Activated CD4-positive, alpha-beta memory T cell treated with anti-CD3 and anti-CD28 coated beads, Interleukin-2, amount 10 ng/mL, durations not matched to agents 7 days and 5 days (primary cell): ENCODE measurements around the gene CLTA. TPM values are rescaled to one million over a fixed set of nuclear protein-coding genes. Genes with fewer than 3 reads are reported as not detected.

Experiments
- CTCF ChIA-PET: fragments of 350-600 bp; sonication (Branson Sonifier 250); formaldehyde crosslinking; loops from one replicate; lab custom pipeline; 2021; ENCODE audit warnings: antibody characterized with exemption, inconsistent platforms; lab: Charles Lee
- POLR2A ChIA-PET: fragments of 350-600 bp; sonication (Branson Sonifier 250); formaldehyde crosslinking; loops from one replicate; lab custom pipeline; 2021; ENCODE audit warnings: antibody characterized with exemption; lab: Charles Lee
- DNase-seq: peaks from one replicate; pipeline ENCODE4 v3.0.0-alpha.2; 2020
- H3K27ac Mint-ChIP-seq: one replicate; pipeline ENCODE4 v1.8.0; 2021; ENCODE audit warnings: mild to moderate bottlenecking, mixed read lengths
- H3K27me3 Mint-ChIP-seq: one replicate; pipeline ENCODE4 v1.8.0; 2021; ENCODE audit warnings: mixed read lengths
- H3K36me3 Mint-ChIP-seq: one replicate; pipeline ENCODE4 v1.8.0; 2021; ENCODE audit warnings: low read depth, mixed read lengths
- H3K4me1 Mint-ChIP-seq: one replicate; pipeline ENCODE4 v1.8.0; 2021; ENCODE audit warnings: mixed read lengths
- H3K4me3 Mint-ChIP-seq: one replicate; pipeline ENCODE4 v1.8.0; 2021; ENCODE audit warnings: mild to moderate bottlenecking, mixed read lengths
- H3K9me3 Mint-ChIP-seq: one replicate; pipeline ENCODE4 v1.8.0; 2021; ENCODE audit warnings: mixed read lengths
- total RNA-seq, 2 experiments: library from RNA; stranded (reverse); gene quantifications; one replicate each; pipeline ENCODE4 v1.2.3, GENCODE V29; 2021

Gene CLTA
- 100 to 1,000 TPM; 150 to 151 TPM for total RNA-seq

GRCh38 chr9:36190388-36191289, at the start of gene CLTA:
TSS of gene CLTA (plus strand) at chr9:36190921. CDS start at chr9:36191057, 136 bp downstream.
- no peaks in the 10 kb centered on the region for H3K9me3 Mint-ChIP-seq
- H3K4me3 Mint-ChIP-seq: peak within 1 kb of the TSS; percentile 82
- peak; percentile 96 for DNase-seq
- POLR2A ChIA-PET: interaction anchor here (0.6 to 6.0 kb wide), 50 partner anchors 8 to 586 kb away, joined by 3 to 86 read pairs (median 4); partner anchors contain the start of genes CCIN, GNE, HINT2 and RECK
- H3K27me3 Mint-ChIP-seq: peaks cover 7% of the 10 kb centered on the region
- CTCF ChIA-PET: interaction anchor here (0.5 to 5.5 kb wide), 39 partner anchors 9 to 1527 kb away, joined by 3 to 61 read pairs (median 4); partner anchors contain the start of genes CCIN, GLIPR2 and GNE
- H3K27ac Mint-ChIP-seq: peak within 1 kb of the TSS; percentile 77
- peaks cover 30% of the 10 kb centered on the region for H3K36me3 Mint-ChIP-seq
- H3K4me1 Mint-ChIP-seq: peaks cover 66% of the 10 kb centered on the region

- POLR2A ChIA-PET: interaction anchor here (1.6 to 3.5 kb wide), 4 partner anchors 9 to 50 kb away, joined by 6 to 46 read pairs (median 11); partner anchors contain the start of gene CLTA
- H3K4me1 Mint-ChIP-seq: peaks cover 93% of the 10 kb centered on the region
- no peak for DNase-seq
- H3K36me3 Mint-ChIP-seq: peaks cover 67% of the 10 kb centered on the region
- CTCF ChIA-PET: interaction anchor here (0.6 kb wide), 1 partner anchor 537 kb away, joined by 3 read pairs; no protein-coding TSS in a partner anchor
- H3K27ac Mint-ChIP-seq: peak overlapping the region; percentile 65
- H3K4me3 Mint-ChIP-seq: no peak overlapping the region
- peaks cover 11% of the 10 kb centered on the region for H3K9me3 Mint-ChIP-seq
- peaks cover 3% of the 10 kb centered on the region for H3K27me3 Mint-ChIP-seq
Measured at GRCh38 chr9:36141288-36141687, 49.4 kb upstream of the CLTA start.

GRCh38 chr9:36141761-36142160, 49.0 kb upstream of the CLTA start:
- CTCF ChIA-PET: interaction anchor here (0.6 kb wide), 1 partner anchor 536 kb away, joined by 3 read pairs; no protein-coding TSS in a partner anchor
- no peak overlapping the region for H3K27ac Mint-ChIP-seq
- H3K36me3 Mint-ChIP-seq: peaks cover 70% of the 10 kb centered on the region
- peaks cover 3% of the 10 kb centered on the region for H3K27me3 Mint-ChIP-seq
- H3K4me3 Mint-ChIP-seq: no peak overlapping the region
- no peak for DNase-seq
- H3K9me3 Mint-ChIP-seq: peaks cover 13% of the 10 kb centered on the region
- POLR2A ChIA-PET: interaction anchor here (1.6 to 3.5 kb wide), 3 partner anchors 10 to 49 kb away, joined by 6 to 16 read pairs (median 6); partner anchors contain the start of gene CLTA
- peaks cover 95% of the 10 kb centered on the region for H3K4me1 Mint-ChIP-seq

GRCh38 chr9:36142510-36143244, 48.0 kb upstream of the CLTA start:
- Mint-ChIP-seq H3K36me3 (peaks cover 71% of the 10 kb centered on the region), H3K4me3 (peak overlapping the region; percentile 85), H3K27ac (peak overlapping the region; percentile 96), H3K27me3 (peaks cover 3% of the 10 kb centered on the region), H3K9me3 (peaks cover 13% of the 10 kb centered on the region), H3K4me1 (peaks cover 97% of the 10 kb centered on the region)
- DNase-seq: no peak
- POLR2A ChIA-PET: interaction anchor here (1.4 to 3.5 kb wide), 5 partner anchors 8 to 48 kb away, joined by 3 to 31 read pairs (median 6); partner anchors contain the start of gene CLTA
- CTCF ChIA-PET: interaction anchor here (1.5 to 3.0 kb wide), 3 partner anchors 9 to 47 kb away, joined by 5 to 15 read pairs (median 5); partner anchors contain the start of gene CLTA

- CTCF ChIA-PET: interaction anchor here (0.6 to 3.0 kb wide), 6 partner anchors 10 to 1157 kb away, joined by 3 to 15 read pairs (median 5); partner anchors contain the start of gene CLTA
- Mint-ChIP-seq H3K27ac (peak overlapping the region; percentile 96), H3K36me3 (peaks cover 72% of the 10 kb centered on the region), H3K4me1 (peaks cover 97% of the 10 kb centered on the region), H3K4me3 (peak overlapping the region; percentile 85), H3K9me3 (peaks cover 13% of the 10 kb centered on the region), H3K27me3 (peaks cover 3% of the 10 kb centered on the region)
- POLR2A ChIA-PET: interaction anchor here (0.7 to 3.5 kb wide), 9 partner anchors 8 to 47 kb away, joined by 3 to 31 read pairs (median 7); partner anchors contain the start of gene CLTA
- DNase-seq: no peak
Measured at GRCh38 chr9:36143245-36143641, 47.5 kb upstream of the CLTA start.

GRCh38 chr9:36144309-36145232, 46.1 kb upstream of the CLTA start:
- H3K36me3 Mint-ChIP-seq: peaks cover 65% of the 10 kb centered on the region
- peaks cover 3% of the 10 kb centered on the region for H3K27me3 Mint-ChIP-seq
- H3K4me1 Mint-ChIP-seq: peaks cover 95% of the 10 kb centered on the region
- peak; percentile 59 for DNase-seq
- ChIA-PET CTCF (interaction anchor here (0.7 to 3.0 kb wide), 9 partner anchors 9 to 52 kb away, joined by 3 to 15 read pairs (median 4); partner anchors contain the start of gene CLTA), POLR2A (interaction anchor here (0.6 to 3.5 kb wide), 15 partner anchors 7 to 255 kb away, joined by 3 to 31 read pairs (median 5); partner anchors contain the start of genes CLTA, GLIPR2 and RNF38)
- peaks cover 13% of the 10 kb centered on the region for H3K9me3 Mint-ChIP-seq
- H3K27ac Mint-ChIP-seq: peak overlapping the region; percentile 96
- H3K4me3 Mint-ChIP-seq: peak overlapping the region; percentile 85

- no peak for DNase-seq
Measured at GRCh38 chr9:36145970-36146369, 44.8 kb upstream of the CLTA start.

GRCh38 chr9:36146651-36147050, 44.1 kb upstream of the CLTA start:
- ChIA-PET POLR2A (no interaction called here), CTCF (no interaction called here)
- Mint-ChIP-seq H3K9me3 (peaks cover 13% of the 10 kb centered on the region), H3K27ac (no peak overlapping the region), H3K4me3 (no peak overlapping the region), H3K4me1 (peaks cover 96% of the 10 kb centered on the region), H3K36me3 (peaks cover 74% of the 10 kb centered on the region), H3K27me3 (peaks cover 3% of the 10 kb centered on the region)
- no peak for DNase-seq

More at GRCh38 chr9:36145970-36146369, 44.8 kb upstream of the CLTA start:
- peaks cover 13% of the 10 kb centered on the region for H3K9me3 Mint-ChIP-seq
- H3K4me3 Mint-ChIP-seq: no peak overlapping the region
- ChIA-PET POLR2A (no interaction called here), CTCF (no interaction called here)
- H3K4me1 Mint-ChIP-seq: peaks cover 95% of the 10 kb centered on the region
- peaks cover 69% of the 10 kb centered on the region for H3K36me3 Mint-ChIP-seq
- H3K27me3 Mint-ChIP-seq: peaks cover 3% of the 10 kb centered on the region
- peak overlapping the region; percentile 96 for H3K27ac Mint-ChIP-seq

GRCh38 chr9:36147441-36148175, 43.1 kb upstream of the CLTA start:
- peak overlapping the region; percentile 71 for H3K27ac Mint-ChIP-seq
- H3K4me1 Mint-ChIP-seq: peaks cover 94% of the 10 kb centered on the region
- CTCF ChIA-PET: interaction anchor here (1.5 kb wide), 1 partner anchor 19 kb away, joined by 10 read pairs; no protein-coding TSS in a partner anchor
- DNase-seq: no peak
- peaks cover 73% of the 10 kb centered on the region for H3K36me3 Mint-ChIP-seq
- POLR2A ChIA-PET: interaction anchor here (2.1 to 5.4 kb wide), 3 partner anchors 8 to 18 kb away, joined by 15 to 46 read pairs (median 16); partner anchors contain the start of gene GLIPR2
- no peak overlapping the region for H3K4me3 Mint-ChIP-seq
- H3K27me3 Mint-ChIP-seq: peaks cover 3% of the 10 kb centered on the region
- peaks cover 13% of the 10 kb centered on the region for H3K9me3 Mint-ChIP-seq

- ChIA-PET POLR2A (interaction anchor here (0.8 to 5.4 kb wide), 5 partner anchors 9 to 42 kb away, joined by 3 to 46 read pairs (median 15); partner anchors contain the start of genes CLTA and GLIPR2), CTCF (interaction anchor here (0.9 to 1.8 kb wide), 6 partner anchors 9 to 46 kb away, joined by 3 to 10 read pairs (median 6); partner anchors contain the start of genes CLTA and GLIPR2)
- Mint-ChIP-seq H3K36me3 (peaks cover 69% of the 10 kb centered on the region), H3K27ac (peak overlapping the region; percentile 71), H3K4me3 (no peak overlapping the region), H3K4me1 (peaks cover 93% of the 10 kb centered on the region), H3K27me3 (peaks cover 3% of the 10 kb centered on the region), H3K9me3 (peaks cover 13% of the 10 kb centered on the region)
- peak; percentile 84 for DNase-seq
Measured at GRCh38 chr9:36148311-36149051, 42.2 kb upstream of the CLTA start.
